Measurements from ENCODE around the gene INVS. TPM values are rescaled to one million over a fixed set of nuclear protein-coding genes. Genes with fewer than 3 reads are reported as not detected.

Gene INVS
- total and polyA plus RNA-seq, 4 donors: 5.7 to 28.1 (median 10.0) TPM

DNA sequence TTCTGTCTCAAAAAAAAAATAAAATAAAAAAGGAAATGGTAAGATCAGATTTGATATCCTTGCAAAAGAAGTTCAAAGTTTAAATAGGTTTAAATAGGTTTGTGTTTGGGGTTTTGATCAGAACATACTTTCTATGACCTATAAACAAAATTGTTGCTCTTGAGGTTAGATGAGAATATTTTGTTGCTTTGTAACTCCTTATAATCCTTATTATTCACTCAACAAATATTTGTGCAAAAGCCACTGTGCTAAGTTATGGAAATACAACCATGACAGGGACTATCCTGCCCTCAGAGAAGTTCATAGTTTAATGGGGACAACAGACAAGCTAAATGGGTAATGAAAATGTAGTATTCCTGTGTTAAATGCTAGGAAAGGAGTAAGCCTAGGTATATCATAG is 71.5 kb downstream of the INVS start:
- Histone ChIP-seq H3K4me3 (ENCODE audit: low read depth in 1 of 3, low read length in 3 of 3) (no peak overlapping the region), H3K9ac (ENCODE audit: low read depth in 1 of 2, low read length in 2 of 2) (no peak overlapping the region), H3K4me1 (ENCODE audit: control insufficient read depth in 4 of 4, insufficient read depth in 4 of 4, low read length in 3 of 4) (no peaks in the 10 kb centered on the region), H3K27me3 (ENCODE audit: control insufficient read depth in 4 of 4, insufficient read depth in 4 of 4, low read length in 3 of 4) (no peaks in the 10 kb centered on the region), H3K27ac (ENCODE audit: low read depth in 1 of 2, low read length in 2 of 2) (no peak overlapping the region), H3K36me3 (ENCODE audit: control insufficient read depth in 4 of 4, insufficient read depth in 3 of 4, low read depth in 1 of 4, low read length in 3 of 4) (peaks cover 0 to 5% (median under 1%) of the 10 kb centered on the region in 4 donors), H3K9me3 (ENCODE audit: control insufficient read depth in 4 of 4, low read length in 3 of 4) (peaks cover 0 to 2% (median 0%) of the 10 kb centered on the region in 4 donors)
- no peak for DNase-seq (ENCODE audit: low spot score)
- TF ChIP-seq MAX (IDR thresholded peaks at IDR 0.05): no peak
- no peak for TF ChIP-seq SP1 (IDR thresholded peaks at IDR 0.05)
- TF ChIP-seq, protein P1, sequence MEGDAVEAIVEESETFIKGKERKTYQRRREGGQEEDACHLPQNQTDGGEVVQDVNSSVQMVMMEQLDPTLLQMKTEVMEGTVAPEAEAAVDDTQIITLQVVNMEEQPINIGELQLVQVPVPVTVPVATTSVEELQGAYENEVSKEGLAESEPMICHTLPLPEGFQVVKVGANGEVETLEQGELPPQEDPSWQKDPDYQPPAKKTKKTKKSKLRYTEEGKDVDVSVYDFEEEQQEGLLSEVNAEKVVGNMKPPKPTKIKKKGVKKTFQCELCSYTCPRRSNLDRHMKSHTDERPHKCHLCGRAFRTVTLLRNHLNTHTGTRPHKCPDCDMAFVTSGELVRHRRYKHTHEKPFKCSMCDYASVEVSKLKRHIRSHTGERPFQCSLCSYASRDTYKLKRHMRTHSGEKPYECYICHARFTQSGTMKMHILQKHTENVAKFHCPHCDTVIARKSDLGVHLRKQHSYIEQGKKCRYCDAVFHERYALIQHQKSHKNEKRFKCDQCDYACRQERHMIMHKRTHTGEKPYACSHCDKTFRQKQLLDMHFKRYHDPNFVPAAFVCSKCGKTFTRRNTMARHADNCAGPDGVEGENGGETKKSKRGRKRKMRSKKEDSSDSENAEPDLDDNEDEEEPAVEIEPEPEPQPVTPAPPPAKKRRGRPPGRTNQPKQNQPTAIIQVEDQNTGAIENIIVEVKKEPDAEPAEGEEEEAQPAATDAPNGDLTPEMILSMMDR (IDR thresholded peaks at IDR 0.05; ENCODE audit: low read depth, low read length, missing input control): no peak
- no peak for TF ChIP-seq GABPA (IDR thresholded peaks at IDR 0.05 in 1 of 2, conservative IDR thresholded peaks at IDR 0.05 in 1 of 2)
- TF ChIP-seq YY1 (IDR thresholded peaks at IDR 0.05): no peak
- no peak for TF ChIP-seq NR2F2 (IDR thresholded peaks at IDR 0.05)
- no peak for TF ChIP-seq EGR1 (IDR thresholded peaks at IDR 0.05; ENCODE audit: low read depth in 2 of 2)
- no peak for TF ChIP-seq RXRA (IDR thresholded peaks at IDR 0.05)
- TF ChIP-seq HNF4A (conservative IDR thresholded peaks at IDR 0.05): no peak
- TF ChIP-seq ATF3 (IDR thresholded peaks at IDR 0.05): no peak
- TF ChIP-seq RAD21 (IDR thresholded peaks at IDR 0.05): no peak

DNA sequence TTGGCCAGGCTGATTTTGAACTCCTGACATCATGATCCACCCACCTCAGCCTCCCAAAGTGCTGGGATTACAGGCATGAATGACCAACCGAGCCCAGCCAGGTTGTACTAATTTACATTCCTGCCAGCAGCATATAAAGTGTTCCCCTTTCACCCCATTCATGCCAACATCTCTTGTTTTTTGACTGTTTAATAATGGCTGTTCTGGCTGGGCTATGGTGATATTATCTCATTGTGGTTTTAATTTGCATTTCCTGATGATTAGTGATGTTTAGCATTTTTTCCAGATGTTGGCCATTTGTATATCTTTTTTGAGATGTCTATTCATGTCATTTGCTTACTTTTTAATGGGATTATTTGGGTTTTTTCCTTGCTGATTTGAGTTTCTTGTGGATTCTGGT is 87.3 kb downstream of the INVS start:
- WGBS: 95% methylated on average over 1 of the region's 1 CpG
- no peak overlapping the region for H3K9ac ChIP-seq (ENCODE audit: low read depth in 1 of 2, low read length in 2 of 2)
- H3K9me3 ChIP-seq (ENCODE audit: control insufficient read depth in 4 of 4, low read length in 3 of 4): peaks cover 0 to 12% (median 3%) of the 10 kb centered on the region in 4 donors
- H3K4me1 ChIP-seq (ENCODE audit: control insufficient read depth in 4 of 4, insufficient read depth in 4 of 4, low read length in 3 of 4): no peaks in the 10 kb centered on the region
- H3K36me3 ChIP-seq (ENCODE audit: control insufficient read depth in 4 of 4, insufficient read depth in 3 of 4, low read depth in 1 of 4, low read length in 3 of 4): peaks cover 0 to 2% (median 0%) of the 10 kb centered on the region in 4 donors
- H3K27ac ChIP-seq (ENCODE audit: low read depth in 1 of 2, low read length in 2 of 2): no peak overlapping the region
- no peak for TF ChIP-seq TAF1 (conservative IDR thresholded peaks at IDR 0.05)
- no peak for TF ChIP-seq JUND (IDR thresholded peaks at IDR 0.05)
- TF ChIP-seq FOXA1 (IDR thresholded peaks at IDR 0.05): no peak
- H3K27me3 ChIP-seq (ENCODE audit: control insufficient read depth in 4 of 4, insufficient read depth in 4 of 4, low read length in 3 of 4): no peaks in the 10 kb centered on the region
- DNase-seq (ENCODE audit: low spot score): no peak
- no peak overlapping the region for H3K4me3 ChIP-seq (ENCODE audit: low read depth in 1 of 3, low read length in 3 of 3)

- Histone ChIP-seq H3K9me3 (ENCODE audit: control insufficient read depth in 4 of 4, low read length in 3 of 4) (peaks cover 0 to 12% (median 3%) of the 10 kb centered on the region in 4 donors), H3K4me1 (ENCODE audit: control insufficient read depth in 4 of 4, insufficient read depth in 4 of 4, low read length in 3 of 4) (no peaks in the 10 kb centered on the region), H3K27me3 (ENCODE audit: control insufficient read depth in 4 of 4, insufficient read depth in 4 of 4, low read length in 3 of 4) (no peaks in the 10 kb centered on the region), H3K9ac (ENCODE audit: low read depth in 1 of 2, low read length in 2 of 2) (no peak overlapping the region), H3K36me3 (ENCODE audit: control insufficient read depth in 4 of 4, insufficient read depth in 3 of 4, low read depth in 1 of 4, low read length in 3 of 4) (peaks cover 0 to 6% (median under 1%) of the 10 kb centered on the region in 4 donors), H3K4me3 (ENCODE audit: low read depth in 1 of 3, low read length in 3 of 3) (no peak overlapping the region), H3K27ac (ENCODE audit: low read depth in 1 of 2, low read length in 2 of 2) (no peak overlapping the region)
- DNase-seq (ENCODE audit: low spot score): no peak
- WGBS: 98% methylated on average over 2 of the region's 2 CpGs
- TF ChIP-seq TAF1 (conservative IDR thresholded peaks at IDR 0.05) (no peak), REST (IDR thresholded peaks at IDR 0.05) (no peak), HNF4A (conservative IDR thresholded peaks at IDR 0.05) (no peak), JUND (IDR thresholded peaks at IDR 0.05) (no peak), RXRA (IDR thresholded peaks at IDR 0.05) (no peak), FOXA2 (IDR thresholded peaks at IDR 0.05) (no peak), YY1 (IDR thresholded peaks at IDR 0.05) (no peak), FOXA1 (IDR thresholded peaks at IDR 0.05) (no peak), NR2F2 (IDR thresholded peaks at IDR 0.05) (no peak), MAX (IDR thresholded peaks at IDR 0.05) (no peak), RAD21 (IDR thresholded peaks at IDR 0.05) (no peak), HNF4G (IDR thresholded peaks at IDR 0.05) (no peak), EGR1 (IDR thresholded peaks at IDR 0.05; ENCODE audit: low read depth in 2 of 2) (no peak)
- TF ChIP-seq, protein P1 (IDR thresholded peaks at IDR 0.05; ENCODE audit: low read depth, low read length, missing input control): no peak
Observed at GRCh38 chr9:100190339-100190738, 91.3 kb downstream of the INVS start.

All from liver (tissue), 9 donors.